ENCODE measurements around the gene F11R.
A peak's percentile ranks its signal among the peaks of the same experiment; 100 is the strongest.
"Not testable (repeated sequence)": the region's sequence is repeated elsewhere in the genome, so short reads cannot be mapped to it uniquely, and the experiment has no call there.

The F11R gene

DNA sequence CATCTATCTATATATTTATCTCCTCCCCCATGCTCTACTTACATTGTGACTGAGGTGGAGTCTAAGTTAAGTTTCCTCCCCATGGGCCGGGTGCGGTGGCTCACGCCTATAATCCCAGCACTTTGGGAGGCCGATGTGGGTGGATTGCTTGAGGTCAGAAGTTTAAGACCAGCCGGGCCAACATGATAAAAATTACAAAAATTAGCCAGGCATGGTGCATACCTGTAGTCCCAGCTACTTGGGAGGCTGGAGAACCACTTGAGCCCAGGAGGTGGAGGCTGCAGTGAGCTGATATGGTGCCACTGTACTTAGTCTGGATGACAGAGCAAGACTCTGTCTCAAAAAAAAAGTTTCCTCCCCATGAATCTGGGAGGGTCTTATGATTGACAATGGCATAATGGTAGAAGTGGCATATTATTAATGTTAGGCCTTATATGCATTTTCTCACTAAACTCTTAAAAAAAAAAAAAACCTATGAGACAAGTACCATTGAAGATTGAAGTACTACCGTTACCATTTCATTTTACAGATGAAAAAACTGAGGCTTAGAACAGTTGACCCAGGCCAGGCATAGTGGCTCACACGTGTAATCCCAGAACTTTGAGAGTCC is 11.2 kb downstream of the F11R start:
- DNase-seq, result no peak

DNA sequence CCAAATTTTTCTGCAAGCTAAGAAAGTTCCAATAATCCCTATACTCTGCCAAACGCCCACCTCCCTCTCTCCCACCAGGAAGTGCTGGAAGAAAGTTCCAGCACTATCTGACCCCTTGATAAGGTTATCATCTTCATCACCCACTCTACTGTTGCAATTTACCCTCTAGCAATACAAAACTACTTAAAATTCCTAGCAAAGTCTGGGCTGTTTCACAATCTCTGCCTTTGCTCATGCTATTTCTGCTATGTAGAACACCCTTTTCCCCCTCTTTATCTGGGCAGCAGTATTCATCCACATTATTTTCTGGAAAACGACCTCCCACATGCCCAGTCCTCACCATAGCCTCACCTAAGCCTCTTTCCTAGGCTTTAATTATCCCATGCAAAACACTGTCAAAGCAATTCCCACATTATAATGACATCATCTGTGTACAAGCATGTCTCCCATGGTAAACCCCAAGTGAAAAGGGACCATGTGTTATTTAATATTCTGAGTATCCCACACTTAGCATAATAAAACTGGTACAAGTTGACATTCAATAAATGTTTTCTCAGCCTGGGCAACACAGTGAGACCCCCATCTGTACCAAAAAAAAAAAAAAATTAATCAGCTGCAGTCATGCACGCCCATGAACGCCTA is 12.0 kb downstream of the F11R start:
- DNase-seq, result no peak

DNA sequence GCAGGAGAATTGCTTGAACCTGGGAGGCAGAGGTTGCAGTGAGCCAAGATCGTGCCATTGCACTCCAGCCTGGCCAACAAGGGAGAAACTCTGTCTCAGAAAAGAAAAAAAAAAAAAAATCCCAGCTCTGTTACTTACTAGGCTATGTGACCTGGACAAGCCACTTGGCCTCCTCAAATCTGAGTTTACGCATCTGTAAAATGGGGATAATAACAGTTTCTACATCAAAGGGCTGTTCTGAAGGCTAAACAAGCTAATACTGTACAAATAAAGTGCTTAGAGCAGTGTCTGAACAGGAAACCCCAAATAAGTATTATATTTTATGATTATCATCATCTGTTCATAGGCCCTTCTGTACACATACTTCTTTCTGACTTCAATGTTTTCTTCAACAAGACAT is 13.6 kb downstream of the F11R start:
- DNase-seq, result no peak

DNA sequence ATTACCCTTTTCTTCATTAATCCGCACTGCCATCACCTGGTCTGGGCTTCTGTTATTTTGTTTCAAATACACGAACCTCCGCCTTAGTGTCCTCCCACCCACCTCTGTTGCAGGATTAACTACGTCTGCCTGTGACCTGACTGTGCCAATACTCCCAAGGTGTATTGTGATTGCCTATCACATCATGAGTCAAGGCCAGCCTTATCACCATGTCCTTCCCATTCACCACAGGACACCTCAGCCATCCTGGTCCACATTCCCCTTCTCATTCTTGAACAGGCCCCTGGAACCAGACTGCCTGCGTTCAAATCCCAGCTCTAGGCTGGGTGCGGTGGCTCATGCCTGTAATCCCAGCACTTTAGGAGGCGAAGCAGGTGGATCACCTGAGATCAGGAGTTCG is 14.4 kb downstream of the F11R start:
- DNase-seq, result no peak

DNA sequence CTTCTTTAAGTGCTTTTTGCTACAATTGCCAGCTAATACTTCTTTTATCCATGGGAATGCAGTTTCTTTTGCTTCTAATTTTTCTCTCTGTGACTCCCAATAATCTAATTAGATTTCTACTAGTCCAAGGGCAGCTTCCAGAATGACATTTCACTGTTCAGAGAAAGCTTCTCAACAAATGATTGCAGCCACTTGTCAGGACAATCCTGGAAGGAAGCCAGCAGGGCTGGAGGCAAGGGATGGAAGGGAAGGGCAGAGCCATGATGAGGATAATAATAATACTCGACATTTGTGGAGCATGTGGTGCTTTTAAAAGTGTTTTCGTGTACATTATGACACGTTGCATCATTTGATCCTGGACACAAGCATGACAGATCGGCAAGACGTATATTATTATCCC is 19.4 kb downstream of the F11R start:
- DNase-seq, result no peak

DNA sequence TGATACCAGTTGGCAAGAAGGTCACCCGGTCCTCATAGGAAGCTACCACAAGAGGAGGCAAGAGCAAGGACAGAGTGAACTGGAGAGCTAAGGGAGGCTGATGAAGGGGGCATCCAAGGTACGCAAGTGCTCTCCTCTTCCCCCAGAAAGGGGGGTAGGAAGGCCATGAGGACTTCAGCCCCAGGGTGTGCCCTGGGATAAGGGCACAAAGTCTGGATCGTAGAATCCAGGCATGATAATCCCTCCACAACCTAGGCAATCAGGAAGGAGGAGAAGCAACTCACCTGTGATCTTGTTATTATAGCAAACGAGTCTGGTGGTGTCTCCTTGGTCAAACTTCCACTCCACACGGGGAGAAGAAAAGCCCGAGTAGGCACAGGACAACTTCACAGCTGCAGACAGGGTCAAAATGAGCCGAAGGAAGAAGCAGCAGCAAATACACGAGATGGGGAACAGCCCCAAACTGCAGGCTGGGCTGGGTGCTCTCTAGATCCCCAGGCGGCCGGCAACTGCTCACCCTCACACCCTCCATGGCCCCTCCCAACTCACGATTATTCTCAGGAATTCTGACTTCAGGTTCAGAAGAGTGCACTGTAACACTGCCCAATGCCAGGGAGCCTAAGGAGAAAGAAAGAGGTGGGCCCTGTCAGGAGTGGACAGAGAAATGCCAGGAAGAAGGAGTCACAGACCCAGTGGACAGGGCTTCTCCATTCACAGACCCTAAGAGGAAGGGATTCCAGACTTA is 20.0 kb downstream of the F11R start:
- DNase-seq, result no peak

DNA sequence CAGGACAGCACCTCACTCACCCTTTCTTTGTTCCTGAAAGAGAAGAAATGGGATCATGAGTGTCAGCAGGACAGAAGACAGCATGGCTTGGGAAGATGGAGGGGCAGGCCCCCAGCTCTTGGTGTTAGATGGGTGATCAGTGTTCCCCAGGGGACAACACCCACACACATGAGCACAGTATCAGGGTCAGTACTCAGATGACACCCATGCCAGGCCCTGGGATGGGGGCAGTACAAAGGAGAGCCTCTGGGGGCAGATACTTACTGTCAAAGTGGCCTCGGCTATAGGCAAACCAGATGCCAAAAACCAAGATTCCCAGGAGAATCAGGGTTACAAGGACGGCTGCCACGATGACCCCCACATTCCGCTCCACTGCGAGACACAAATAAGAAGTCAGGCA is 21.6 kb downstream of the F11R start:
- no peak for DNase-seq

DNA sequence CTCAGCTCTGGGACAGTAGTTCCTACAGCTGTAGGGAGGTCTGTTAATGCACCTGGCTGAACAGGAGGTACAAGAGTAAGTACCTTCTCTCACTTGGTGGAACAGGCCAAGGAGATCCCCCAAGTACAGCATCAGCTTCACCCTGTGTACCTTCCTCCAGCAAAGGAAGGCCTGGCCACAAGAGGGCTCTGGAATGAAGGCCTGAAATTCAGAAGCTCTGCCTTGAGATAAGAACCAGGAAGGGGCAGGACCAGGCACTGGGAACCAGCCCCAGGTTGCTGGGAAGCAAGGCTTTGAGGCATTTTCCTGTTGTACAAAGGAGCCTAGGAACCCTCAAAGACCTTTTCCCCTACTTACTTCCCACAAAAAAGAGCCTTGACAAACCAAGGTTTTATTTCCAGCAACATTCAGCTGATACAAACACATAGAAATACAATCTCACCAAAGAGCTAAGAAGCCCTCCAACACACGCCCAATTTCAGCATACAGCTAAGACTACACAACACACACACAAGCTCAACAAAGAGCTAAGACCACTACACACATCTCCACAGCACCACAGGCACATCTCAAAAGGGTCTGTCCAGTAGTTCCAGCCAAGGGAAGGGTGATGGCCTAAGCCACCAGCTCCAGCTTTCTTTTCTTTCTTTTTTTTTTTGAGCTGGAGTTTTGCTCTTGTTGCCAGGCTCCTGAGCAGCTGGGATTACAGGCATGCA is 23.5 kb downstream of the F11R start:
- peak; percentile 23 for DNase-seq

DNA sequence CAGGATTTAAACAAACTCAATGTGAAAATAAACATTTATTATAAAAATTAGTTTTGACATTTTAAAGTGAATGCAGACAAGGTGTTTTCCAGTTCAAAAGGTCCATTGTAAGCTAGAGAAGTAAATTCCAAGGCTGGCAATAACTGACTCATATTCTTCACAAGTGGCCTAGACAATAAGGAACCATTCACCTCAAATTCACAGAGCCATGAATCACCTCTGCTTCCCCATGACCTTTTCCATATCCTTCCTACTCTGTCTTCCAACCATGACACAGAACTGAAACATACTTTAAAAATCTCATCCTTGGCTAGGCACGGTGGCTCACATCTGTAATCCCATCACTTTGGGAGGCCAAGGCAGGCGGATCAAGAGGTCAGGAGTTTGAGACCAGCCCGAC is 24.8 kb downstream of the F11R start:
- no peak for DNase-seq

DNA sequence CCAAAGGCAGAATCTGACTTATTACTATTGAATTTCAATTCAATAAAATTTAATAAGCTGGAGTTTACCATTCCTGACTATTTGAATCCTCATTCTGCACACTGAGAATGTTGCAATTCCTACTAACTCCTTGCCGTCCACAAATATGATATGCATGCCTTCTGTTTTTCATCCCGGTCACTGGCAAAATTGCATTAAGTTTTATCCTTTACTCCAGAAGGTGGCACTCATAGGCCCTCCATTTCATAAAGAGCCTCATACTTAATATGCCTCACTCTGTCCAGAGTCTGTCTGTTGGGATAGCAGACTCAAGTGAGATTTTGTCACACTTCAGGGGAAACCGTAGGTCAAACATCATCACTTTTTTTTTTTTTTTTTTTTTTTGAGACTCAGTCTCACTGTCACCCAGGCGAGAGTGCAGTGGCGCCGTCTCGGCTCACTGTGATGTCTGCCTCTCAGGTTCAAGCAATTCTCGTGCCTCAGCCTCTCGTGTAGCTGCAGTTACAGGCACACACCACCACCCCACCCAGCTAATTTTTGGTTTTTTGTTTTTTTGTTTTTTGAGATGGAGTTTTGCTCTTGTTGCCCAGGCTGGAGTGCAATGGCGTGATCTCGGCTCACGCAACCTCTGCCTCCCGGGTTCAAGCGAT is 27.3 kb downstream of the F11R start:
- peak; percentile 8 for DNase-seq

DNA sequence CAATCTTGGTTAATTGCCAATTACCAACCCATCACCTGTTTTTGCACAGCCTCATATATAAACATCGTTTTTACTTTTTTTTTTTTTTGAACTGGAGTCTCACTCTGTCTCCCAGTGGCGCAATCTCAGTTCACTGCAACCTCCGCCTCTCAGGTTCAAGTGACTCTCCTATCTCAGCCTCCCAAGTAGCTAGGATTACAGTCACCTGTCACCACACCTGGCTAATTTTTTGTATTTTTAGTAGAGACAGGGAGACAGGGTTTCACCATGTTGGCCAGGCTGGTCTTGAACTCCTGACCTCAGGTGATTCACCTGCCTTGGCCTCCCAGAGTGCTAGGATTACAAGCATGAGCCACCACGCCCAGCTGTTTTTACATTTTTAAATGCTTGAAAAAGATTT is 28.9 kb downstream of the F11R start:
- not testable (repeated sequence) for DNase-seq

DNA sequence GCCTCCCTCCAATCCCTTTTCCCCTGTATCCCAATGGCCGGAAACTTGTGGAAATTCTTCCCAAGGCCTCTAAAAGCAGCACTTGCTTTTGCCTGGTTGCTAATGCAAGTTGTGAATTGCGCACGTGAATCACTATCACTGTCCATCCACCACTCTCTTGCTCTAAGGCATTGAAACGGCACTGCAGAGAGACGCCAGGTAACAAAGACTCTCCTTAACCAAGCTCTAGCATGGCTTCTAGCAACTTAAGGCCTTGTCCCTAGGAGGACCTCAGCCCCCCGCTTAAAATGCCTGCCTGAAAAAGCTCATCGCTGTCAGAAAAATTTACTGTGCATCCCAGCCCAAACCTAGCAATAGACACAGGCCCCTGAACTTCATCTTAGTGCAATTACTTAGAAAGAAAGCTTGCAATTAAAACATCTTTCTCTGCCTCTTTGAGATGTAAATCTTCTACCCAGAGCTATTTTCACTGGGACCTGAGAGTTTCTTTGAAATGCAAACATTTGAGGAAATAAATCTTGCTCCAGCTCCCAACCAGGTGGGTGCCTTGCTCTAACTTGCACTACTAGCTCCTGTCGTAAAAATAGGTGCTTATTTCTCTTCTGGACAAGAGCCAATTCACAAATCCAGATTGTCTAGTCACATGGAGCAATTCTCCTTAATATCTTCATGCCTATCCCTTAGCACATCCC is 33.4 kb downstream of the F11R start:
- DNase-seq, result no peak

DNA sequence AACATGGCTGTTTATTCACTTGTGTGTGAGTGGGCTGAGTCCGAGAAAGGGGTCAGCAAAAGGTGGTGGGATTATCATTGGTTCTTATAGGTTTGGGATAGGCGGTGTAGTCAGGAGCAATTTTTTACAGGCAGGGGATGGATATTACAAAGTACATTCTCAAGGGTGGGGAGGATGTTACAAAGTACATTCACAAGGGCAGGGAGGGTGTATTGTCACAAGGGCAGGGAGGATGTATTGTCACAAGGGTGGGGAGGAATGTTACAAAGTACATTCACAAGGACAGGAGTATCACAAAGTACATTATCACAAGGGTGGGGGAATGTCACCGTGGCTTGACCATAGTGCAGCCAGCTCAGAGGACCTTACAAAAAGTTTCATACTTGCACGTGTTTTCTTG is 35.2 kb downstream of the F11R start:
- DNase-seq, result no peak

DNA sequence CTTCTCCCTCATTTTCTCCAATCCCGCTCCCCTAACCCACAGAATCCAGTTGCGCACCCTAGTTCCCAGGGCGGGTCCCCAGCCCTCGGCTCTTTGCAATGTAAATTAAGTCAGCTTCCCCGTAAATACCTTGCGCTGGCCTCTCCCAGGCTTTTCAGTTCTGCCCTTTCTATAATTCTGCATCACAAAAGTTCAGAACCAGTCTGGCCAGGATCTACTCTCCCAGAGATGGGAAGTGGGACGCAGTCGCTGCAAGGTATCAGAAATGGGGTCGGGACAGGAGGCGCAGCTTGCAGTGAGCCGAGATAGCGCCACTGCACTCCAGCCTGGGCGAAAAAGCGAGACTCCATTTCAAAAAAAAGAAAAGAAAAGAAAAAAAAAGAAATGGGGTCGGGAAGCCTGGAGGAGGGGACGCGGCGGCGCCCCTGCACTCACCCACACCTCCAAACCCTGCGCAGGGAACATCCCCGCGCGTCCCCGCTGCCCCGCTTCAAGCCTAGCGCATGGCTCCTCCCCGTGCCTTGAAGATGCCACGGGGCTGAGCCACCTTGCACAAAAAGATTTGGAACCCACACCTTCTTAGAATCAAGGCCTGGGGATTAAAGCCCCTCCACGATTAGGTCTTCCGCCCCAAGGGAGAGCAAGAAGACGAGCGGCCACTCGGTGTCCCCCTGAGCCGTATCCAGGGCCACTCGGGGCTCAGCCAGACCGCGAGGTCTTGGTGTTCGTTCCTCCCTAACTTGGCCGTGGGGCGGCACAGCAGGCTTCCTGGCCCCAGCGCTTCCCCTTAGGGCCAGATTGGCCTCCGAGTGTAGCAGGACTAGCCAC is 39.2 kb downstream of the F11R start:
- peak; percentile 1 for DNase-seq

DNA sequence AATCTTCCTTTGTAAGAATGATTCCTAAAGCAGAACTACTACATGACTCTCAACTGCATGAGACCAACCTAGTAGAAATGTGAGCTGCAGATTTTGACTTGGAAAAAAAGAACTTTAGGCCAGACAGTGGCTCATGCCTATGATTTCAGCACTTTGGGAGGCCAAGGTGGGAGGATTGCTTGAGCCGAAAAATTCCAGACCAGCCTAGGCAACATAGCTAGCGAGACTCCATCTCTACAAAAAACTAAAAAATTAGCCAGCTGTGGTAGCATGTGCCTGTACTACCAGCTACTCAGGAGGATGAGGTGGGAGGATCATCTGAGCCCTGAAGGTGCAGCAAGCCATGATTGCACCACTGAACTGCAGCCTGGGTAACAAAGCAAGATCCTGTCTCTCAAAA is 41.7 kb downstream of the F11R start:
- no peak for DNase-seq

DNA sequence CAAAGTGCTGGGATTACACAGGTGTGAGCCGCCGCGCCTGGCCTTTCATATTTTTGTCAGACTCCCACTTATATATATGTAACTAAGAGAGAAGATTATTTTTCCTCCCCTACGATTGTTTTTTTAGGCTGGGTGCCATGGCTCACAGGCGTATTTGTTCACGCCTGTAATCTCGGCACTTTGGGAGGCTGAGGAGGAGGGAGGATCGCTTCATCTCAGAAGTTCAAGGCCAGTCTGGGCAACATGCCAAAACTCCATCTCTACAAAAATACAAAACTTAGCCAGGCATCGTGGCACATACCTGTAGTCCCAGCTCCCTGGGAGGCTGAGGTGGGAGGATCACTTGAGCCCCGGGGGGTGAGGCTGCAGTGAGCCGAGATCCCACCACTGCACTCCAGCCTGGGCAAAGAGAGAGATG is 42.4 kb downstream of the F11R start:
- no peak for DNase-seq

DNA sequence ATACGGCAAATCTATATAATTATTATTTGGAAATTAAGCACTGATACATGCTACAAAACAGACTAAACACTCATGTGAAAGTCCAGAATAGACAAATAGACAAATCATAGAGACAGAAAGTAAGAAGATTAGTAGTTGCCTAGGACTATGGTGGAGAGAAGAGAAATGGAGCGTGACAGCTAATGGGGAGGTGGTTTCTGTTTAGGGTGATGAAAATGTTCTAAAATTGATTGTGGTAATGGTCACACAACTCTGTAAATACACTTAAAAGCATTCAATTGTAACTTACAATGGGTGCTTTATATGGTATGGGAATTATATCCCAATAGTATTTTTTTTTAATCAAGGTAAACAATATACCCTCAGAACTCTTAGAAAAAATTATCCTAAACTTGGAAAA is 45.9 kb downstream of the F11R start:
- DNase-seq, result no peak

DNA sequence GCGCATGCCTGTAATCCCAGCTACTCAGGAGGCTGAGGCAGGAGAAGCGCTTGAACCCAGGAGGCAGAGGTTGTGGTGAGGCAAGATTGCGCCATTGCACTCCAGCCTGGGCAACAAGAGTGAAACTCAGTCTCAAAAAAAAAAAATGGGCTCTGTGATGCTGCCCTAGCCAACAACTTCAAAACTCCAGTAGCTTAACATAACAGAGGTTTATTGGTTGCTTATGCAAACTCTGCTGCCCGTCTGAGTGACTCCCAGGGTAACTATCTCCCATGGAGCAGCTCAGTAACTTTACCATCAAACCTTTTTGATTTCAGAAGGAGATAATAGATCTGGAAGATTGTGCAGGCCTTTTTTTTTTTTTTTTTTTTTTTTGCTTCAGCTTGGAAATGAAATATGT is 47.5 kb downstream of the F11R start:
- DNase-seq, result no peak

DNA sequence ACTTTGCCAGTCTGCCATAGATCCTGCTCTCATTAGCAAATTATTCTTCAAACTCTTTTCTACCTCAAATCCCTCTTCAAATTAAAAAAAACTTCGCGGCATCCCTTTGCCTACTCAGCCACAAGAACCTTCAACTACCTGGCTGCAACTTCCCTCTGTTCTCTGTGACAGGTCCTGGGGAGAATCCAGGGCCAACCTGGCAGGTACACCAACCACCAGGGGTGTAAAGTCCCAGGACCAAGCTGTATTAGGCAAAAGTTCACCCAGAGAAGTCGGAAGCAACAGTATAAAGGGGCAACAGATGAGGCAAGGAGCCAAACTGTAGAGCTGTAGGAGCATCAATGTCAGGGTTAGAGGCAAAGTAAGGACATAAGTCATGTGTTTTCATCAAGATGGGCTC is 48.0 kb downstream of the F11R start:
- no peak for DNase-seq

DNA sequence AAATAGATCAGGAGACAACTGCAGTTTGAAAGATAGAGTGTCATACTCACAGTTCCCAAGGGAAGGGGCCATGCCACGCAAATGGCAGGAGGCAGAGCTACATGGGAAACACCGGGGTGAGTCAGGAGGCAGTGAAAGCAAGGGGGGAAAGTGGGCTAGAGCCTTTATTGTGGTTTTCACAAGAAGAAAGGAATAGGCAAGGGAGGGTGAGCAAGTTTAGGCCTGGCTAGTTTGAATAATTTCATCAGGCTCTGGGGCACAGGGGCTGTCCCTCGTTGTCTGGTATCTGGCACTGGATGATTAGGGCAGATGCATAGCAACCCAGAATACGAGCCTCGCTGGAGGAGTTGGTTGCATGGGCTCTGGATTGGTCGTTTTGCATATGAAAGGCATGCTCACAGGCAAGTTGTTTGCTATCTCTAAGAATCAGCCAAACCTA is 49.3 kb downstream of the F11R start:
- no peak for DNase-seq

DNA sequence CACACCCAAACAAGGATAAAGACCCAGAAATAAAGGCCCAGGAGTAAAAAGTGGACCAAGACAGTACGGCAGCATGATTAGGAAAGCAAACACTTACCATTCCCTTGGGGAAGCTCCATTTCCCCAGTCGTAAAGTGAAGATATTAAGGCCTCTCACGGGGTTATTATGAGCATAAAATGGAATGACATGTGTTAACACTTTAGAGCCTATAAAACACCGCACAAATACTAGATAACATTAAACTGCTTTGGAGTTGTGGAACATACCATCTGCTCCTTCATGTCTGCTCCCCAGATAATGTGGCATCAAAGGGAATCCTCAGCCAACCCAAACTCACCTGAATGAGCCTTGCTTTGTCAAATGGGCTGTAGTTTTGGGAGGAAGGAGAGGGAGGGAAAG is 57.4 kb downstream of the F11R start:
- DNase-seq, result no peak

DNA sequence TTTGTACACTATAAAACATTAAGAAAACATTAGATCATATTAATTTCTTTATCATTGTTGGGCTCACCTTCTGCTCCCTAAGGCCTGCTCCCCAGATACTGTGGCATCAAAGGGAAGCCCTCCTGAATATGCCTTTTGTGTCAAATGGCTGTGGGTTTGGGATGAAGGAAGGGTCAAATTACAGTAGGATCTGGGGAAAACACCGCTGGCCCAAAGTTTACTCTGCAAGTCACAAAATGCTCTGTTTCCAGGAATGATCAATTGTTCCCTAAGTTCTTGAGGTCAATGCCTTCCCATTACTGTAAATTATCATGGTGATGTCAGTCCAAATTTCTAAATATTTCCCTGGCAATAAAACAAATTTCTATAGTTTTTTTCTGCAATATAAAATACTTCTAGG is 59.5 kb downstream of the F11R start:
- DNase-seq, result no peak

All from midbrain (tissue), 1 donor.